Stomach smooth muscle (tissue), 2 donors: ENCODE measurements around the gene ABCC3.

Experiments used
- H3K27ac ChIP-seq: one replicate; pipeline ENCODE4 v1.7.0; 2013; ENCODE audit warnings: mild to moderate bottlenecking, low read length, inconsistent platforms
- H3K27me3 ChIP-seq, 2 donors: one replicate each; pipeline ENCODE4 v1.7.0; 2013; ENCODE audit warnings: low read length in 2 of 2; ENCODE audit not compliant: insufficient read depth in 2 of 2, control insufficient read depth in 1 of 2
- H3K36me3 ChIP-seq, 2 donors: one replicate each; pipeline ENCODE4 v1.7.0; 2013; ENCODE audit warnings: low read length in 2 of 2; ENCODE audit not compliant: control insufficient read depth in 2 of 2, insufficient read depth in 2 of 2
- H3K4me1 ChIP-seq: one replicate; pipeline ENCODE4 v1.7.0; 2013; ENCODE audit warnings: low read length; ENCODE audit not compliant: control insufficient read depth, insufficient read depth
- H3K4me3 ChIP-seq, 2 donors: one replicate each; pipeline ENCODE4 v1.7.0; 2013; ENCODE audit warnings: low read length in 2 of 2
- H3K9ac ChIP-seq, 2 donors: one replicate each; pipeline ENCODE4 v1.7.0; 2013; ENCODE audit warnings: low read length in 2 of 2, mild to moderate bottlenecking in 1 of 2
- H3K9me3 ChIP-seq, 2 donors: one replicate each; pipeline ENCODE4 v1.7.0; 2013; ENCODE audit warnings: low read length in 2 of 2; ENCODE audit not compliant: control insufficient read depth in 2 of 2
- donor health status: healthy.
- donor health status: Pancreatic carcinoma.

The ABCC3 gene

DNA sequence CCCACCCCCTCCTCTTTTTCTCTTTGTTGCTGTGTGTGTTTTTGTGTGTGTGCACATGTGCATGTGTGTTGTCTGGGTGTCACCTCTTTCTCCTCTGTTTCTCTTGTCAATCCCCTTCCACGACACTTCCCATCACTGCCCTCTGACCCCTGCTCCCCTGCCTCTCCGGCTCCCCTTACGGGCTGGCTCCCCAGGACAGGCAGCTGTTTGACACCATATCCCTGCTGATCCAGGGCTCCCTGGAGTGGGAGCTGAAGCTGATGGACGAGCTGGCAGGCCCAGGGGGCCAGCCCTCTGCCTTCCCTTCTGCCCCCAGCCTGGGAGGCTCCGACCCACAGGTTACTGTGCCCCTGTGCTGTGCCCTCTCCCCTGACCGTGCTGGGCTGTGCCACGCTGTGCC is 15.2 kb upstream of the ABCC3 start:
- no peak overlapping the region for H3K9ac ChIP-seq
- H3K4me3 ChIP-seq, result no peak overlapping the region
- H3K4me1 ChIP-seq, result no peaks in the 10 kb centered on the region
- peaks cover 0 to 20% of the 10 kb centered on the region in 2 donors for H3K27me3 ChIP-seq
- no peak overlapping the region for H3K27ac ChIP-seq
- no peaks in the 10 kb centered on the region for H3K36me3 ChIP-seq
- no peaks in the 10 kb centered on the region for H3K9me3 ChIP-seq

DNA sequence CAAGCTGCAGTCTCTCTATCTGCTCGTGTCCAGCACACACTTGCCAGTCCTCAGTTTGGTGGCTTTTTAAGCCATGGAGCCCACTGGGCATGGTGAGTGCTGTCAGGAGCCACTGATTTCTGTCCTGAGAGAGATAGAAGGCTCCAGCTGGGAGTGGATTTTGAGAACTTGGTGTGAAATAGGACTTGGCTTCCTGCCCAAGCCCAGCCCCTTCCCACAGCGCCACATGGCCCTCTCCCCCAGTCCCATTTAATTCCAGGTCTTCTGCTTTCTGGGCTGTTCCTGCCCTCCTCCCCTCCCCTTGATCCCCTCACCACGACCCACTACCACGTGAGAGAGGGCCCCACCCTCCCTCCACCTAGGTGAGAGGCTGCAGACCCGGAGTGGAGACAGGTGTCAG is 14.4 kb upstream of the ABCC3 start:
- Histone ChIP-seq H3K36me3 (no peaks in the 10 kb centered on the region), H3K27me3 (peaks cover 0 to 20% of the 10 kb centered on the region in 2 donors), H3K9ac (no peak overlapping the region), H3K4me1 (no peaks in the 10 kb centered on the region), H3K27ac (no peak overlapping the region), H3K9me3 (no peaks in the 10 kb centered on the region), H3K4me3 (no peak overlapping the region)

DNA sequence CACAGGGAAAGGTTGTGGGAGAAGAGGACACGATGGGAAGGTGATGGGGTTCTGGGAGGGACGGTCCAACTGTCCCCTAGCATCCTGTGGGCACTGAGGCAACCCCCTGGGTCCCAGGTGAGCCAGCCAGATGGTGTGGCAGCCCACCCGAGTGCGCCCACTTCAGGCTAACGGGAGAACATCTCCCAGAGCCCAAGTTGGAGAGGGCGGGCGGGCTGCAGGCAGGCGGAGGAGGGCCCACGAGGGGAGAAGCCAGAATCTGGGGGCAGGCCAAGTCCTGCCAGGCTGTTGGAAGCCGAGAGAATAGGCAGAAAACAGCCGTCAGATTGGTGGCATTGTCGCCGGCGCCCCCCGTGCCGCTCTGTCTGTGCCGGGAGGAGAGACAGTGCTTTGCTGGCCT is 13.8 kb upstream of the ABCC3 start:
- H3K36me3 ChIP-seq, result no peaks in the 10 kb centered on the region
- H3K9ac ChIP-seq, result no peak overlapping the region
- H3K4me1 ChIP-seq, result peaks cover under 1% of the 10 kb centered on the region
- peaks cover 0 to 20% of the 10 kb centered on the region in 2 donors for H3K27me3 ChIP-seq
- no peaks in the 10 kb centered on the region for H3K9me3 ChIP-seq
- no peak overlapping the region for H3K27ac ChIP-seq
- H3K4me3 ChIP-seq, result no peak overlapping the region

DNA sequence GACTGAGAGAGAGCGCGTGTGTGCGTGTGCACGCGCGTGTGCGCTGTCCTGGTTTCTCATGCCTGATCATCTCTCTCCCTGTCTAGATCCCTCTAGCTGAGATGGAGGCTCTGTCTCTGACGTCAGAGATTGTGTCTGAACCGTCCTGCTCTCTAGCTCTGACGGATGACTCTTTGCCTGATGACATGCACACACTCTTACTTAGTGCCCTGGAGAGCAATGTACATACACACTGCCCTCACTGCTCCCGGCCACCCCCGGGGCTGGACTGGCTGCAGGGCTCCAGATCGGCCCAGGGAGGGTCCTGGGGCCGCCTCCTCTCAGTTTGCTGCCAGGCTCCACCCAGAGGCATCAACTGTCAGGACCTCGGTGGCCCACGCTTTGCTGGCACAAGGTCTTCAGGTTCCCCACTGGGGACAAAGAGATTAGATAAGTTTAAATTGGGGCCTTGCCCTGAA is 13.1 kb upstream of the ABCC3 start:
- Histone ChIP-seq H3K9ac (no peak overlapping the region), H3K9me3 (no peaks in the 10 kb centered on the region), H3K4me1 (peaks cover 2% of the 10 kb centered on the region), H3K4me3 (no peak overlapping the region), H3K27me3 (peaks cover 0 to 20% of the 10 kb centered on the region in 2 donors), H3K27ac (no peak overlapping the region), H3K36me3 (no peaks in the 10 kb centered on the region)

DNA sequence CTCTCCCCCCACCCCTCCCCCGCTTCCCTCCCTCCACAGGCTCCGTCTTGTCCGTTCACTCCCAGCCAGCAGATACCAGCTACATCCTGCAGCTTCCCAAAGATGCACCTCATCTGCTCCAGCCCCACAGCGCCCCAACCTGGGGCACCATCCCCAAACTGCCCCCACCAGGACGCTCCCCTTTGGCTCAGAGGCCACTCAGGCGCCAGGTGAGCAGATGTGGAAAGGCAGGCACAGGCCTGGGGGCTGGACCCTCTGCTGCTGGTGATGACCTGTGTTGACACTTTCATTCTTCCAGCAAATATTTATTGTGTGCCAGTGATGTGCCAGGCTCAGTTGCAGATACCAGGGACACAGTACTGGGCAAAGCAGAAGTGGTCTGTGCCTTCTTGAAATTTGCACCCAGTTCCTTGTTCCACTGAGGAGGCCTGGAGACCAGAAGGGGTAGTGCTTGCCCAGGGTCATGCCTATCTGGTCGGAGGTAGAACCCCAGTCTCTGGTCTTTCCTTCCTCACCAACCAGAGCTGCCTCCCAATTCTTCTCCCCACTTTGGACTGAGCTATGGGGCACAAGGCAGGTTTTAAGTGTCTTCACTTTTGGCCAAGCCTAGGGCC is 10.3 kb upstream of the ABCC3 start:
- H3K27me3 ChIP-seq, result peaks cover 9 to 33% of the 10 kb centered on the region in 2 donors
- no peak overlapping the region for H3K27ac ChIP-seq
- H3K36me3 ChIP-seq, result no peaks in the 10 kb centered on the region
- no peaks in the 10 kb centered on the region for H3K9me3 ChIP-seq
- no peak overlapping the region for H3K4me3 ChIP-seq
- peaks cover 2% of the 10 kb centered on the region for H3K4me1 ChIP-seq
- H3K9ac ChIP-seq, result no peak overlapping the region

DNA sequence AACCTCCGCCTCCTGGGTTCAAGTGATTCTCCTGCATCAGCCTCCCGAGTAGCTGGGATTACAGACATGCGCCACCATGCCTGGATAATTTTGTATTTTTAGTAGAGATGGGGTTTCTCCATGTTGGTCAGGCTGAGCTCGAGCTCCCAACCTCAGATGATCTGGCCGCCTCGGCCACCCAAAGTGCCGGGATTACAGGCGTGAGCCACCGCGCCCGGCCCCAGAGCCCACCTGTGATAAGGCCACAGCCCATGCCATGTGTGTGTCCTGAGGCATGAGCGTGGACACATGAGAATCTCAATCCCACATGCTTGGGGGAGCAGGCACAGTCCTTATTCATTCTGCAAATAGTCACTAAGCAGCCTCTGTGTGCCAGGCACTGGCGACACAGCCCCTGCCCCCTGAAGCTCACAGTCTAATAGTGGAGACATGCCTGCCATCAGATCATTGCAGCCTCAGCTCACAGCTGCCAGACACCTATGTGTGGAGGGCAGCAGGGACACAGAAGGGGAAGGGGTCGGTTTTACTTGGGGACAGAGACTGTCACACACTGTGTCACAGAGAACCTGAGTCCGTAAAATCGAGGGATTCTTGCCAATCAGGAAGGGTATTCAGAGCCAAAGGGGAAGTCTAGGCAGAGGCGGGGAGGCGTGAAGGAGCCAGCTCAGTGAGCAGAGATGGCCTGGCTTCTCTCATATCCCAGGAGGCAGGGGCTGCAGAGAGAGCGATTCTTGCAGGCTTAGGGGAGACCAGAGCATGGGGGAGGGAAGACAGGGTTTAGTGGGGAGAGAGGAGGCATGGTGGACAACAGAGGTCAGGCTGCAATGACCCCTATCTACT is 9.4 kb upstream of the ABCC3 start:
- H3K9me3 ChIP-seq, result no peaks in the 10 kb centered on the region
- H3K4me3 ChIP-seq, result no peak overlapping the region
- H3K4me1 ChIP-seq, result peaks cover 2% of the 10 kb centered on the region
- no peaks in the 10 kb centered on the region for H3K36me3 ChIP-seq
- peaks cover 9 to 37% of the 10 kb centered on the region in 2 donors for H3K27me3 ChIP-seq
- no peak overlapping the region for H3K9ac ChIP-seq
- no peak overlapping the region for H3K27ac ChIP-seq

DNA sequence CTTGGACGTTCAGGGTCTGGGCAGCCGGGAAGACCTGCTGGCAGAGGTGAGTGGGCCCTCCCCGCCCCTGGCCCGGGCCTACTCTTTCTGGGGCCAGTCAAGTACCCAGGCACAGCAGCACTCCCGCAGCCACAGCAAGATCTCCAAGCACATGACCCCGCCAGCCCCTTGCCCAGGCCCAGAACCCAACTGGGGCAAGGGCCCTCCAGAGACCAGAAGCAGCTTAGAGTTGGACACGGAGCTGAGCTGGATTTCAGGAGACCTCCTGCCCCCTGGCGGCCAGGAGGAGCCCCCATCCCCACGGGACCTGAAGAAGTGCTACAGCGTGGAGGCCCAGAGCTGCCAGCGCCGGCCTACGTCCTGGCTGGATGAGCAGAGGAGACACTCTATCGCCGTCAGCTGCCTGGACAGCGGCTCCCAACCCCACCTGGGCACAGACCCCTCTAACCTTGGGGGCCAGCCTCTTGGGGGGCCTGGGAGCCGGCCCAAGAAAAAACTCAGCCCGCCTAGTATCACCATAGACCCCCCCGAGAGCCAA is 8.6 kb upstream of the ABCC3 start:
- H3K27me3 ChIP-seq, result peaks cover 9 to 34% of the 10 kb centered on the region in 2 donors
- H3K9ac ChIP-seq, result no peak overlapping the region
- H3K36me3 ChIP-seq, result no peaks in the 10 kb centered on the region
- no peaks in the 10 kb centered on the region for H3K9me3 ChIP-seq
- no peak overlapping the region for H3K4me3 ChIP-seq
- no peak overlapping the region for H3K27ac ChIP-seq
- H3K4me1 ChIP-seq, result peaks cover 2% of the 10 kb centered on the region

DNA sequence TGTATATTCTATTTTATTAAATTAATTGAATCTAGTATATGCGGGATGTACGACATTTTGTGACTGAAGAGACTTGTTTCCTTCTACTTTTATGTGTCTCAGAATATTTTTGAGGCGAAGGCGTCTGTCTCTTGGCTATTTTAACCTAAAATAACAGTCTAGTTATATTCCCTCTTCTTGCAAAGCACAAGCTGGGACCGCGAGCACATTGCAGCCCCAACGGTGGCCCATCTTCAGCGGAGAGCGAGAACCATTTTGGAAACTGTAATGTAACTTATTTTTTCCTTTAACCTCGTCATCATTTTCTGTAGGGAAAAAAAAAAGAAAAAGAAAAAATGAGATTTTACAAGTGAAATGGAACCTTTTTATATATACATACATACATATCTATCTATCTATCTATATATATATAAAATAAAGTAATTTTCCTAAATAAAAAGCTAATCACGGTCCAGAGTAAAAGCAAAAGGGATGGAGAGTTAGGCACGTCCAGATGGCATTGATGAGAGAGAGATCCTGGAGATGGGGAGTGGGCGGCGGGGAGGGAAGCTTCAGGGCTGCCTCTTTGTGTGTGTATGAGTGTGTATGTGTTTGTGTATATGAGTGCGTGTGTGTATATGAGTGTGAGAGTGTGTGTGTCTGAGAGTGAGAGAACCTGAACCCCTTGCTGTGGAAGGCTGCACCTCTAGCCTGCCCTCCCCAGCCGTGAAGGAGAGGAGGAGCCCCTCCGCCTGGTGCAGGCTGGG is 7.5 kb upstream of the ABCC3 start:
- no peak overlapping the region for H3K4me3 ChIP-seq
- H3K36me3 ChIP-seq, result no peaks in the 10 kb centered on the region
- no peaks in the 10 kb centered on the region for H3K9me3 ChIP-seq
- no peak overlapping the region for H3K27ac ChIP-seq
- H3K27me3 ChIP-seq, result peaks cover 9 to 27% of the 10 kb centered on the region in 2 donors
- H3K9ac ChIP-seq, result no peak overlapping the region
- H3K4me1 ChIP-seq, result peaks cover 2% of the 10 kb centered on the region

DNA sequence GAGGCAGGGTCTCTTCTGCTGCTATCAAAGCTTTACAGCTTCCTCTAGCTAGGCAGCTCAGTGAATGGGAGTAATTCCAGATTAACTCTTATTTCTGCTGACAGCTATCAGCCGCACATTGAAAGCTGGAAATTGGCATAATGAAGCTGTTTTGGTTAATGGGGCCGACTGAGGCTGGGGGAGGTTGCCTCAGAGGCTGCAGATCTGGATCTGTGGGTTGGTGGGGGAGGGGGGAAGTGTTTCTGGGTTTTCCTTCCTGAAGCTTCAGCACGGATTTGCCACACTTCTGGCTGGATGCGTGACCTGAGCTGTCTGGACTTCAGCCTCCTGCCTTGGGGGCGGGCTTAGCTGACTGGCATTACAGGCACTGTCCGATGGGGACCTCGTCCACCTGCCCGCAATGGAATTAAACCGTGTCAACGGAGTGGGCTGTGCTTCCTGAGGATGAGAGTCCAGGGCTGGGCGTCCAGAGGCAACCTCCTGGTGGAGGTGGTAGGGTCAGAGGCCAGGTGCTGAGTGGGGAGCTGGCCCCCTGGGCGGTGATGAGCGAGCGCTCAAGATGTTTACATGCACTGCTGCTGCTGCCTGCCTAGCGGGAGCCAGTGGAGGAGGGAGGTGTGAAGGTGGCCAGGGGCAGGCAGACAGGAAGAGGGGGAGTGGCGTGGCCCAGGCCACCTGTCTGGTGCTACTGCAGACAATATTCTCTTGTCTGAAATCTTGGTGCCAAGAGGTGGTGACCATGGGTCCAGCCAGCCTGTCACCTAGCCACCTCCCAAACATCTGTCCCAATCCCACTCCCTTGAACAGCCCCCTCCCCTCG is 6.7 kb upstream of the ABCC3 start:
- H3K27me3 ChIP-seq, result peaks cover 9 to 21% of the 10 kb centered on the region in 2 donors
- no peak overlapping the region for H3K9ac ChIP-seq
- H3K9me3 ChIP-seq, result no peaks in the 10 kb centered on the region
- H3K4me3 ChIP-seq, result no peak overlapping the region
- peaks cover 2% of the 10 kb centered on the region for H3K4me1 ChIP-seq
- no peaks in the 10 kb centered on the region for H3K36me3 ChIP-seq
- H3K27ac ChIP-seq, result no peak overlapping the region

DNA sequence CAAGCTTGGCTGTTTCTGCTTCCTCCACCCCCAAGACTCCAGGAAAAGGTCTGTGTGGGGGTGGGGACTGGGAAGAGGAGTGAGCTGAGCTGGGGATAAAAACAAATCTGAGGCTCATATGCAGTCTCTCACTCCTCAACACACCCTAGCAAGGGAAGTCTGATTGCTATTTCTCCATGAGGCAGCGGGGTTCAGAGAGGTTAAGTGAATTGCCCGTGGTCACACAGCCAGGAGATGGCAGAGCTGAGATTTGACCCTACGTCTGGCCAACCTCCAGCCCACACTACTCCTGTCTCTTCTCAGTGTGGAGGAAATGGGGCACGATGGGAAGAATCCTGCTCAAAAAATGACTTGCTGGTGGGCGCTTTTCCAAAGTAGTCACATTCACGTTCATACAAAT is 4.8 kb upstream of the ABCC3 start:
- no peak overlapping the region for H3K9ac ChIP-seq
- no peaks in the 10 kb centered on the region for H3K36me3 ChIP-seq
- H3K9me3 ChIP-seq, result no peaks in the 10 kb centered on the region
- H3K4me1 ChIP-seq, result peaks cover 7% of the 10 kb centered on the region
- H3K27me3 ChIP-seq, result peaks cover 9 to 32% of the 10 kb centered on the region in 2 donors
- no peak overlapping the region for H3K27ac ChIP-seq
- H3K4me3 ChIP-seq, result no peak overlapping the region
